H1 (cell line): ENCODE measurements around the gene LRRC15.

Source experiments
- CREB1 ChIP-seq: IDR thresholded peaks from 2 replicates; pipeline ENCODE4 v1.6.1; 2012; ENCODE audit warnings: inconsistent platforms
- EP300 ChIP-seq, 2 experiments: IDR thresholded peaks; 1 replicate in 1 of 2; 2 replicates in 1 of 2; pipeline ENCODE4 v1.6.1; 2011 to 2012; ENCODE audit warnings: low read depth in 2 of 2, low read length in 2 of 2, mild to moderate bottlenecking in 2 of 2, borderline replicate concordance in 1 of 2, inconsistent platforms in 1 of 2, moderate library complexity in 1 of 2
- EZH2 ChIP-seq: fragments of 200-600 bp; sonication (generic); IDR thresholded peaks from 2 replicates; pipeline ENCODE4 v1.7.1; 2012; ENCODE audit warnings: low read depth, mild to moderate bottlenecking, moderate library complexity, low read length, inconsistent platforms; ENCODE audit not compliant: severe bottlenecking
- HDAC6 ChIP-seq: IDR thresholded peaks from one replicate; pipeline ENCODE4 v1.7.1; 2012; ENCODE audit warnings: low read depth, mild to moderate bottlenecking, inconsistent platforms, low read length, moderate library complexity
- PHF8 ChIP-seq: fragments of 200-600 bp; sonication (generic); conservative IDR thresholded peaks from 2 replicates; pipeline ENCODE4 v1.7.1; 2012; ENCODE audit warnings: low read depth, mild to moderate bottlenecking, inconsistent platforms, low read length, moderate library complexity
- POLR2A ChIP-seq, 2 experiments: IDR thresholded peaks; 1 replicate in 1 of 2; 2 replicates in 1 of 2; pipeline ENCODE4 v1.6.1; 2011; ENCODE audit warnings: low read depth in 2 of 2, low read length in 2 of 2, mild to moderate bottlenecking in 2 of 2; ENCODE audit errors: control extremely low read depth in 1 of 2
- POLR2AphosphoS5 ChIP-seq: IDR thresholded peaks from 2 replicates; pipeline ENCODE4 v1.6.1; 2011; ENCODE audit warnings: low read depth, low read length
- TF ChIP-seq, protein P1 (sequence below): IDR thresholded peaks from 2 replicates; pipeline ENCODE4 v1.6.1; 2012; ENCODE audit warnings: inconsistent platforms
- TF ChIP-seq, protein P2 (sequence below), 3 experiments: IDR thresholded peaks; 1 replicate in 2 of 3; 2 replicates in 1 of 3; pipeline versions ENCODE4 v1.5.1 to v1.6.1; 2011; ENCODE audit warnings: low read length in 3 of 3, mild to moderate bottlenecking in 3 of 3, inconsistent platforms in 2 of 3, low read depth in 1 of 3, moderate library complexity in 1 of 3; ENCODE audit not compliant: insufficient read depth in 1 of 3; ENCODE audit errors: control extremely low read depth in 1 of 3

GRCh38 chr3:194374935-194375334, 5.4 kb upstream of the LRRC15 start:
- TF ChIP-seq EZH2 (no peak), HDAC6 (no peak), CREB1 (no peak), EP300 (IDR thresholded peaks at IDR 0.05; ENCODE audit: borderline replicate concordance in 1 of 2, low read depth in 2 of 2, low read length in 2 of 2) (no peak), POLR2A (IDR thresholded peaks at IDR 0.05; ENCODE audit: control extremely low read depth in 1 of 2, low read depth in 2 of 2, low read length in 2 of 2) (no peak), POLR2AphosphoS5 (no peak), PHF8 (no peak)
- TF ChIP-seq, protein P1, sequence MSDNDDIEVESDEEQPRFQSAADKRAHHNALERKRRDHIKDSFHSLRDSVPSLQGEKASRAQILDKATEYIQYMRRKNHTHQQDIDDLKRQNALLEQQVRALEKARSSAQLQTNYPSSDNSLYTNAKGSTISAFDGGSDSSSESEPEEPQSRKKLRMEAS = no peak
- TF ChIP-seq, protein P2, sequence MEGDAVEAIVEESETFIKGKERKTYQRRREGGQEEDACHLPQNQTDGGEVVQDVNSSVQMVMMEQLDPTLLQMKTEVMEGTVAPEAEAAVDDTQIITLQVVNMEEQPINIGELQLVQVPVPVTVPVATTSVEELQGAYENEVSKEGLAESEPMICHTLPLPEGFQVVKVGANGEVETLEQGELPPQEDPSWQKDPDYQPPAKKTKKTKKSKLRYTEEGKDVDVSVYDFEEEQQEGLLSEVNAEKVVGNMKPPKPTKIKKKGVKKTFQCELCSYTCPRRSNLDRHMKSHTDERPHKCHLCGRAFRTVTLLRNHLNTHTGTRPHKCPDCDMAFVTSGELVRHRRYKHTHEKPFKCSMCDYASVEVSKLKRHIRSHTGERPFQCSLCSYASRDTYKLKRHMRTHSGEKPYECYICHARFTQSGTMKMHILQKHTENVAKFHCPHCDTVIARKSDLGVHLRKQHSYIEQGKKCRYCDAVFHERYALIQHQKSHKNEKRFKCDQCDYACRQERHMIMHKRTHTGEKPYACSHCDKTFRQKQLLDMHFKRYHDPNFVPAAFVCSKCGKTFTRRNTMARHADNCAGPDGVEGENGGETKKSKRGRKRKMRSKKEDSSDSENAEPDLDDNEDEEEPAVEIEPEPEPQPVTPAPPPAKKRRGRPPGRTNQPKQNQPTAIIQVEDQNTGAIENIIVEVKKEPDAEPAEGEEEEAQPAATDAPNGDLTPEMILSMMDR (IDR thresholded peaks at IDR 0.05; ENCODE audit: control extremely low read depth in 1 of 3, insufficient read depth in 1 of 3, low read depth in 1 of 3, low read length in 3 of 3) = no peak
